H1 (cell line): ENCODE data around the gene BCAS3. TPM values are rescaled to one million over a fixed set of nuclear protein-coding genes. Genes with fewer than 3 reads are reported as not detected.

Experiments
- CTCF ChIA-PET: fragments of 300-600 bp; sonication (Branson Sonifier 250); formaldehyde crosslinking; loops from one replicate; lab custom pipeline; 2021; ENCODE audit not compliant: partially characterized antibody; lab: Charles Lee
- POLR2A ChIA-PET: fragments of 300-600 bp; sonication (Branson Sonifier 250); formaldehyde crosslinking; loops from one replicate; lab custom pipeline; 2021; ENCODE audit warnings: inconsistent platforms; ENCODE audit not compliant: partially characterized antibody; lab: Charles Lee
- DNase-seq, 2 experiments: peaks; one replicate each; pipeline versions ENCODE4 v3.0.0 to v3.0.0-alpha.2; 2010 to 2022; ENCODE audit warnings: low spot score in 2 of 2, low read depth in 1 of 2, mixed read lengths in 1 of 2
- FAIRE-seq: peaks from 2 replicates; lab custom pipeline; 2011; peaks lifted over from hg19 to GRCh38; lab: Jason Lieb, UNC
- H2AFZ ChIP-seq: 2 replicates; pipeline ENCODE4 v1.8.1; 2012; ENCODE audit warnings: low read length, inconsistent platforms
- H2AK5ac ChIP-seq: 2 replicates; pipeline ENCODE4 v1.6.1; 2013; ENCODE audit warnings: low read depth, low read length
- H2BK120ac ChIP-seq: replicated peaks from 2 replicates; pipeline ENCODE3; 2013; ENCODE audit warnings: low read depth, low read length, inconsistent platforms
- H2BK12ac ChIP-seq: 2 replicates; pipeline ENCODE4 v1.6.1; 2013; ENCODE audit warnings: low read depth, low read length
- H2BK15ac ChIP-seq: 2 replicates; pipeline ENCODE4 v1.6.1; 2013; ENCODE audit warnings: low read length
- H2BK20ac ChIP-seq: 2 replicates; pipeline ENCODE4 v1.6.1; 2013; ENCODE audit warnings: low read length
- H2BK5ac ChIP-seq: 2 replicates; pipeline ENCODE4 v1.6.1; 2013; ENCODE audit warnings: low read depth, low read length
- H3K14ac ChIP-seq: 2 replicates; pipeline ENCODE4 v1.6.1; 2013; ENCODE audit warnings: inconsistent platforms; ENCODE audit not compliant: insufficient read length
- H3K18ac ChIP-seq: 2 replicates; pipeline ENCODE4 v1.6.1; 2013; ENCODE audit warnings: low read length; ENCODE audit errors: extremely low read depth
- H3K23ac ChIP-seq: 2 replicates; pipeline ENCODE4 v1.6.1; 2013; ENCODE audit warnings: inconsistent platforms; ENCODE audit not compliant: insufficient read length
- H3K23me2 ChIP-seq: 2 replicates; pipeline ENCODE4 v1.6.1; 2013; ENCODE audit warnings: low read depth, low read length
- H3K27ac ChIP-seq: 2 replicates; pipeline ENCODE4 v1.6.1; 2011; ENCODE audit warnings: low read depth, low read length, inconsistent platforms
- H3K27me3 ChIP-seq, 4 experiments: replicated peaks in 1 of 4; 1 replicate in 1 of 4; 2 replicates in 3 of 4; pipeline versions ENCODE4 v1.6.1 to v1.8.1; 2011 to 2013; ENCODE audit warnings: low read length in 3 of 4, mild to moderate bottlenecking in 3 of 4, inconsistent platforms in 2 of 4, mixed read lengths in 2 of 4, moderate library complexity in 1 of 4; ENCODE audit not compliant: control insufficient read depth in 3 of 4, insufficient read depth in 3 of 4; ENCODE audit errors: extremely low read depth in 1 of 4
- H3K36me3 ChIP-seq, 4 experiments: 2 replicates each; pipeline versions ENCODE4 v1.6.1 to v1.8.1; 2011 to 2013; ENCODE audit warnings: mild to moderate bottlenecking in 4 of 4, low read length in 3 of 4, moderate library complexity in 2 of 4, control low read depth in 1 of 4, inconsistent platforms in 1 of 4; ENCODE audit not compliant: insufficient read depth in 4 of 4, control insufficient read depth in 2 of 4
- H3K4ac ChIP-seq: replicated peaks from 2 replicates; pipeline ENCODE3; 2013; ENCODE audit warnings: low read length, low read depth, mixed read lengths, inconsistent platforms; ENCODE audit not compliant: insufficient read length
- H3K4me1 ChIP-seq, 4 experiments: replicated peaks in 1 of 4; 1 replicate in 1 of 4; 2 replicates in 3 of 4; pipeline versions ENCODE4 v1.6.1 to v1.8.1; 2011 to 2013; ENCODE audit warnings: low read length in 3 of 4, inconsistent platforms in 2 of 4, mixed read lengths in 1 of 4; ENCODE audit not compliant: insufficient read depth in 4 of 4, control insufficient read depth in 3 of 4
- H3K4me2 ChIP-seq, 2 experiments: 2 replicates each; pipeline versions ENCODE4 v1.6.1 to v1.8.1; 2011 to 2013; ENCODE audit warnings: low read depth in 2 of 2, low read length in 2 of 2, control low read depth in 1 of 2, inconsistent platforms in 1 of 2, mild to moderate bottlenecking in 1 of 2; ENCODE audit not compliant: insufficient read depth in 1 of 2
- H3K4me3 ChIP-seq, 4 experiments: fragments of 200-600, 300-600 bp in 1 of 4; sonication (generic), shearing (Covaris generic), sonication (Bioruptor Twin) in 1 of 4; 2 replicates each; pipeline versions ENCODE4 v1.5.1 to v1.8.1; 2011 to 2016; ENCODE audit warnings: low read length in 4 of 4, low read depth in 3 of 4, control low read depth in 2 of 4, inconsistent platforms in 2 of 4, mild to moderate bottlenecking in 2 of 4, mixed read lengths in 1 of 4, moderate library complexity in 1 of 4; ENCODE audit not compliant: insufficient read depth in 2 of 4; ENCODE audit errors: extremely low read depth in 1 of 4
- H3K56ac ChIP-seq: replicated peaks from 2 replicates; pipeline ENCODE3; 2013; ENCODE audit warnings: low read depth, mild to moderate bottlenecking, mixed read lengths, low read length, inconsistent platforms; ENCODE audit not compliant: insufficient read length
- H3K79me1 ChIP-seq: 2 replicates; pipeline ENCODE4 v1.6.1; 2013; ENCODE audit warnings: low read depth, low read length, control low read depth
- H3K79me2 ChIP-seq, 2 experiments: 2 replicates each; pipeline versions ENCODE4 v1.6.1 to v1.8.1; 2012 to 2013; ENCODE audit warnings: low read length in 2 of 2, mild to moderate bottlenecking in 2 of 2, inconsistent platforms in 1 of 2; ENCODE audit not compliant: insufficient read depth in 2 of 2, control insufficient read depth in 1 of 2
- H3K9ac ChIP-seq, 4 experiments: replicated peaks in 1 of 4; 1 replicate in 1 of 4; 2 replicates in 3 of 4; pipeline versions ENCODE4 v1.6.1 to v1.8.1; 2011 to 2013; ENCODE audit warnings: low read depth in 3 of 4, low read length in 3 of 4, control low read depth in 2 of 4, mild to moderate bottlenecking in 2 of 4, moderate library complexity in 2 of 4, inconsistent platforms in 1 of 4; ENCODE audit errors: extremely low read depth in 1 of 4
- H3K9me3 ChIP-seq, 2 experiments: 2 replicates each; pipeline versions ENCODE4 v1.6.1 to v1.8.1; 2012 to 2013; ENCODE audit warnings: mild to moderate bottlenecking in 2 of 2, moderate library complexity in 2 of 2, control low read depth in 1 of 2, inconsistent platforms in 1 of 2, low read depth in 1 of 2, low read length in 1 of 2, mixed read lengths in 1 of 2; ENCODE audit not compliant: insufficient read depth in 2 of 2
- H4K20me1 ChIP-seq, 2 experiments: replicated peaks in 1 of 2; 2 replicates each; pipeline versions ENCODE3 to v1.8.1; 2011 to 2013; ENCODE audit warnings: inconsistent platforms in 2 of 2, low read length in 2 of 2, mild to moderate bottlenecking in 1 of 2; ENCODE audit not compliant: insufficient read depth in 2 of 2, control insufficient read depth in 1 of 2
- H4K5ac ChIP-seq: 2 replicates; pipeline ENCODE4 v1.6.1; 2013; ENCODE audit warnings: low read length, low read depth, mixed read lengths, inconsistent platforms; ENCODE audit not compliant: insufficient read length
- H4K8ac ChIP-seq: 2 replicates; pipeline ENCODE4 v1.8.0; 2013; ENCODE audit warnings: mild to moderate bottlenecking, moderate library complexity, low read length, inconsistent platforms; ENCODE audit not compliant: insufficient read depth; ENCODE audit errors: extremely low read depth
- H4K91ac ChIP-seq: replicated peaks from 2 replicates; pipeline ENCODE3; 2013; ENCODE audit warnings: low read length, mixed read lengths, inconsistent platforms; ENCODE audit not compliant: insufficient read length
- EGR1 ChIP-seq: IDR thresholded peaks from 2 replicates; pipeline ENCODE4 v1.6.1; 2011; ENCODE audit warnings: low read depth, low read length, borderline replicate concordance
- HDAC6 ChIP-seq: IDR thresholded peaks from one replicate; pipeline ENCODE4 v1.7.1; 2012; ENCODE audit warnings: low read depth, mild to moderate bottlenecking, inconsistent platforms, low read length, moderate library complexity
- JUN ChIP-seq: IDR thresholded peaks from 2 replicates; pipeline ENCODE4 v1.6.1; 2011; ENCODE audit warnings: low read depth, mild to moderate bottlenecking, improper control_type of control experiment, low read length
- KDM5A ChIP-seq: fragments of 200-600 bp; IDR thresholded peaks from 2 replicates; pipeline ENCODE4 v1.7.1; 2012; ENCODE audit warnings: mild to moderate bottlenecking, low read length, inconsistent platforms, mixed read lengths
- MAFK ChIP-seq: IDR thresholded peaks from 2 replicates; pipeline ENCODE4 v1.6.1; 2012; ENCODE audit warnings: low read depth, mild to moderate bottlenecking, improper control_type of control experiment, low read length
- RBBP5 ChIP-seq: IDR thresholded peaks from 2 replicates; pipeline ENCODE4 v1.7.1; 2012; ENCODE audit warnings: low read depth, mild to moderate bottlenecking, inconsistent platforms, low read length, moderate library complexity, borderline replicate concordance
- YY1 ChIP-seq: IDR thresholded peaks from 2 replicates; pipeline ENCODE4 v1.6.1; 2011; ENCODE audit warnings: low read depth, mild to moderate bottlenecking, low read length
- WGBS, 2 experiments: shearing (Covaris generic) in 1 of 2; methylation state at CpG; one replicate each; pipeline versions ENCODE4 v1.1.6 to v1.1.7; 2013 to 2015; ENCODE audit warnings: low lambda C conversion rate in 2 of 2, mixed read lengths in 2 of 2, inconsistent platforms in 1 of 2, low coverage in 1 of 2, missing lambda C conversion rate in 1 of 2; ENCODE audit not compliant: insufficient replicate concordance in 2 of 2, insufficient coverage in 1 of 2, insufficient read length in 1 of 2; ENCODE audit errors: extremely low coverage in 1 of 2, missing lambda C conversion rate in 1 of 2; 5-methylcytosine and 5-hydroxymethylcytosine counted together
- polyA plus RNA-seq, 7 experiments: library from polyadenylated mRNA; depleted of rRNA in 3 of 7; stranded (reverse) in 5 of 7; unstranded in 2 of 7; fragments of >200 nt in 5 of 7; fragments of 200-250 nt in 2 of 7; gene quantifications; 1 replicate in 5 of 7; 2 replicates in 1 of 7; 4 replicates in 1 of 7; pipeline versions ENCODE4 v1.2.1 to v1.2.3, GENCODE V29; 2011 to 2013; ENCODE audit warnings: missing spikeins in 2 of 7, mixed read lengths in 2 of 7
- total RNA-seq: library from RNA; stranded (reverse); fragmentation: NEBNext Ultra II Directional; extraction: Animal tissue kit (Norgen Biotek cat#: 25700); gene quantifications from 2 replicates; pipeline ENCODE4 v1.2.1, GENCODE V29; 2021
- TF ChIP-seq, protein P1 (sequence below), 3 experiments: IDR thresholded peaks; 1 replicate in 2 of 3; 2 replicates in 1 of 3; pipeline versions ENCODE4 v1.5.1 to v1.6.1; 2011; ENCODE audit warnings: low read length in 3 of 3, mild to moderate bottlenecking in 3 of 3, inconsistent platforms in 2 of 3, low read depth in 1 of 3, moderate library complexity in 1 of 3; ENCODE audit not compliant: insufficient read depth in 1 of 3; ENCODE audit errors: control extremely low read depth in 1 of 3

Gene BCAS3
- total and polyA plus RNA-seq, 2 of the 8 experiments (the other 6 are each of a cell fraction or from before 2014, with no cell fraction given): 9.9 to 13.3 TPM

DNA sequence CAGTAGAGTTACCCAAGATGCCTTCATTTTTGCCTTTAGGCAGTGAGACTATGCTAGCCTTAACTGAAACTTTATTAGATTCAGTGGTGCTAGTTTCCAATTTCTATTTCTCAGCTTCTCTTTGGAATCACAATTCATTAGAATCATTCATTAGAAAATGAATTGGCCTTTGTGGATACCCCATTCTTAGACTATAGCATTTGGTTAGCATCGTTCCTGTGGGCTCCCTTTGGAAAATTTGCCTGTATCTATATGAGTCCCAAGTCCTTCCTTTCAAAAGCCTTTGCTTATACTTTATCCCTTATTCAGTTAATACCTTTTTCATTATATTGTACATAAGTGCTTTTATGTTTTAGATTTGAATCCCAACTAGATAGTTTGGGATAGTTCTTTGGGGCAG lies 535.0 kb downstream of the BCAS3 start:
- Histone ChIP-seq H2BK5ac (no peak overlapping the region), H3K79me1 (no peaks in the 10 kb centered on the region), H3K4me2 (no peak overlapping the region), H3K9me3 (no peaks in the 10 kb centered on the region), H4K20me1 (no peaks in the 10 kb centered on the region), H2BK120ac (no peak overlapping the region), H3K18ac (no peak overlapping the region), H3K23ac (no peak overlapping the region), H2BK12ac (no peak overlapping the region), H2AFZ (no peak overlapping the region), H3K79me2 (no peaks in the 10 kb centered on the region), H3K4me3 (no peak overlapping the region), H3K56ac (no peak overlapping the region), H3K14ac (no peak overlapping the region), H2BK15ac (no peak overlapping the region), H3K4me1 (peaks cover 0 to 5% (median 3%) of the 10 kb centered on the region in 4 experiments; a peak in 3 of 7 replicates), H3K27me3 (no peaks in the 10 kb centered on the region), H3K36me3 (no peaks in the 10 kb centered on the region), H3K4ac (no peak overlapping the region), H2AK5ac (no peak overlapping the region), H4K91ac (no peak overlapping the region), H3K23me2 (no peaks in the 10 kb centered on the region), H3K27ac (no peak overlapping the region), H4K5ac (no peak overlapping the region), H2BK20ac (no peak overlapping the region), H4K8ac (no peak overlapping the region), H3K9ac (no peak overlapping the region)
- DNase-seq (no peak), FAIRE-seq (no peak)
- ChIA-PET CTCF (interaction anchor here (0.6 to 1.0 kb wide), 3 partner anchors 17 to 145 kb away, joined by 3 to 5 read pairs (median 3); no protein-coding TSS in a partner anchor), POLR2A (no interaction called here)
- 88% methylated on average over 1 of the region's 1 CpG; no CpG with 5 or more reads in 1 of the 2 experiments for WGBS, 2 experiments
- TF ChIP-seq MAFK (no peak), RBBP5 (no peak), EGR1 (no peak), HDAC6 (no peak), JUN (no peak), YY1 (no peak), KDM5A (no peak)
- TF ChIP-seq, protein P1, sequence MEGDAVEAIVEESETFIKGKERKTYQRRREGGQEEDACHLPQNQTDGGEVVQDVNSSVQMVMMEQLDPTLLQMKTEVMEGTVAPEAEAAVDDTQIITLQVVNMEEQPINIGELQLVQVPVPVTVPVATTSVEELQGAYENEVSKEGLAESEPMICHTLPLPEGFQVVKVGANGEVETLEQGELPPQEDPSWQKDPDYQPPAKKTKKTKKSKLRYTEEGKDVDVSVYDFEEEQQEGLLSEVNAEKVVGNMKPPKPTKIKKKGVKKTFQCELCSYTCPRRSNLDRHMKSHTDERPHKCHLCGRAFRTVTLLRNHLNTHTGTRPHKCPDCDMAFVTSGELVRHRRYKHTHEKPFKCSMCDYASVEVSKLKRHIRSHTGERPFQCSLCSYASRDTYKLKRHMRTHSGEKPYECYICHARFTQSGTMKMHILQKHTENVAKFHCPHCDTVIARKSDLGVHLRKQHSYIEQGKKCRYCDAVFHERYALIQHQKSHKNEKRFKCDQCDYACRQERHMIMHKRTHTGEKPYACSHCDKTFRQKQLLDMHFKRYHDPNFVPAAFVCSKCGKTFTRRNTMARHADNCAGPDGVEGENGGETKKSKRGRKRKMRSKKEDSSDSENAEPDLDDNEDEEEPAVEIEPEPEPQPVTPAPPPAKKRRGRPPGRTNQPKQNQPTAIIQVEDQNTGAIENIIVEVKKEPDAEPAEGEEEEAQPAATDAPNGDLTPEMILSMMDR (IDR thresholded peaks at IDR 0.05; ENCODE audit: control extremely low read depth in 1 of 3, insufficient read depth in 1 of 3, low read depth in 1 of 3, low read length in 3 of 3): no peak
